Measurements from ENCODE around the gene TBCC.

- no peak for TF ChIP-seq ZNF219 (CRISPR knock-in tag; IDR thresholded peaks at IDR 0.05; ENCODE audit: borderline replicate concordance)
- TF ChIP-seq, protein P1, sequence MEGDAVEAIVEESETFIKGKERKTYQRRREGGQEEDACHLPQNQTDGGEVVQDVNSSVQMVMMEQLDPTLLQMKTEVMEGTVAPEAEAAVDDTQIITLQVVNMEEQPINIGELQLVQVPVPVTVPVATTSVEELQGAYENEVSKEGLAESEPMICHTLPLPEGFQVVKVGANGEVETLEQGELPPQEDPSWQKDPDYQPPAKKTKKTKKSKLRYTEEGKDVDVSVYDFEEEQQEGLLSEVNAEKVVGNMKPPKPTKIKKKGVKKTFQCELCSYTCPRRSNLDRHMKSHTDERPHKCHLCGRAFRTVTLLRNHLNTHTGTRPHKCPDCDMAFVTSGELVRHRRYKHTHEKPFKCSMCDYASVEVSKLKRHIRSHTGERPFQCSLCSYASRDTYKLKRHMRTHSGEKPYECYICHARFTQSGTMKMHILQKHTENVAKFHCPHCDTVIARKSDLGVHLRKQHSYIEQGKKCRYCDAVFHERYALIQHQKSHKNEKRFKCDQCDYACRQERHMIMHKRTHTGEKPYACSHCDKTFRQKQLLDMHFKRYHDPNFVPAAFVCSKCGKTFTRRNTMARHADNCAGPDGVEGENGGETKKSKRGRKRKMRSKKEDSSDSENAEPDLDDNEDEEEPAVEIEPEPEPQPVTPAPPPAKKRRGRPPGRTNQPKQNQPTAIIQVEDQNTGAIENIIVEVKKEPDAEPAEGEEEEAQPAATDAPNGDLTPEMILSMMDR (IDR thresholded peaks at IDR 0.05), result no peak
- no peak for TF ChIP-seq FOXK1 (CRISPR knock-in tag; IDR thresholded peaks at IDR 0.05)
- TF ChIP-seq FOXJ3 (CRISPR knock-in tag; IDR thresholded peaks at IDR 0.05; ENCODE audit: borderline replicate concordance), result no peak
- TF ChIP-seq, protein P2, sequence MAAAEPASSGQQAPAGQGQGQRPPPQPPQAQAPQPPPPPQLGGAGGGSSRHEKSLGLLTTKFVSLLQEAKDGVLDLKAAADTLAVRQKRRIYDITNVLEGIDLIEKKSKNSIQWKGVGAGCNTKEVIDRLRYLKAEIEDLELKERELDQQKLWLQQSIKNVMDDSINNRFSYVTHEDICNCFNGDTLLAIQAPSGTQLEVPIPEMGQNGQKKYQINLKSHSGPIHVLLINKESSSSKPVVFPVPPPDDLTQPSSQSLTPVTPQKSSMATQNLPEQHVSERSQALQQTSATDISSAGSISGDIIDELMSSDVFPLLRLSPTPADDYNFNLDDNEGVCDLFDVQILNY (CRISPR knock-in tag; IDR thresholded peaks at IDR 0.05), result no peak
- TF ChIP-seq PRDM15 (CRISPR knock-in tag; IDR thresholded peaks at IDR 0.05), result no peak
- TF ChIP-seq, protein P3, sequence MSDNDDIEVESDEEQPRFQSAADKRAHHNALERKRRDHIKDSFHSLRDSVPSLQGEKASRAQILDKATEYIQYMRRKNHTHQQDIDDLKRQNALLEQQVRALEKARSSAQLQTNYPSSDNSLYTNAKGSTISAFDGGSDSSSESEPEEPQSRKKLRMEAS (CRISPR knock-in tag; IDR thresholded peaks at IDR 0.05), result no peak
- no peak for TF ChIP-seq MLX (CRISPR knock-in tag; IDR thresholded peaks at IDR 0.05)
- no peak for TF ChIP-seq CREB1 (CRISPR knock-in tag; IDR thresholded peaks at IDR 0.05)
- no peak for TF ChIP-seq ETV6 (CRISPR knock-in tag; IDR thresholded peaks at IDR 0.05)
- TF ChIP-seq SP1 (CRISPR knock-in tag; conservative IDR thresholded peaks at IDR 0.05), result no peak
- TF ChIP-seq USF2 (CRISPR knock-in tag; IDR thresholded peaks at IDR 0.05), result no peak
These were observed 36.1 kb upstream of the TBCC start, which contains the start of gene BICRAL for GRCh38 chr6:42781796-42782688.
